Stimulated activated CD8-positive, alpha-beta memory T cell treated with anti-CD3 and anti-CD28 coated beads, Interleukin-12 subunit alpha, Interleukin-12 subunit beta, amount 100 ng/mL, for 24 hours (primary cell): Measurements from ENCODE around the gene CD99L2.
A peak's percentile ranks its signal among the peaks of the same experiment; 100 is the strongest.

Source experiments
- DNase-seq: peaks from one replicate; pipeline ENCODE4 v3.0.0-alpha.2; 2020; ENCODE audit errors: extremely low read depth

The CD99L2 gene

GRCh38 chrX:150763810-150764209 is 134.7 kb downstream of the CD99L2 start:
- no peak for DNase-seq

- no peak for DNase-seq
These were observed 135.1 kb downstream of the CD99L2 start for GRCh38 chrX:150763303-150763797.

DNA sequence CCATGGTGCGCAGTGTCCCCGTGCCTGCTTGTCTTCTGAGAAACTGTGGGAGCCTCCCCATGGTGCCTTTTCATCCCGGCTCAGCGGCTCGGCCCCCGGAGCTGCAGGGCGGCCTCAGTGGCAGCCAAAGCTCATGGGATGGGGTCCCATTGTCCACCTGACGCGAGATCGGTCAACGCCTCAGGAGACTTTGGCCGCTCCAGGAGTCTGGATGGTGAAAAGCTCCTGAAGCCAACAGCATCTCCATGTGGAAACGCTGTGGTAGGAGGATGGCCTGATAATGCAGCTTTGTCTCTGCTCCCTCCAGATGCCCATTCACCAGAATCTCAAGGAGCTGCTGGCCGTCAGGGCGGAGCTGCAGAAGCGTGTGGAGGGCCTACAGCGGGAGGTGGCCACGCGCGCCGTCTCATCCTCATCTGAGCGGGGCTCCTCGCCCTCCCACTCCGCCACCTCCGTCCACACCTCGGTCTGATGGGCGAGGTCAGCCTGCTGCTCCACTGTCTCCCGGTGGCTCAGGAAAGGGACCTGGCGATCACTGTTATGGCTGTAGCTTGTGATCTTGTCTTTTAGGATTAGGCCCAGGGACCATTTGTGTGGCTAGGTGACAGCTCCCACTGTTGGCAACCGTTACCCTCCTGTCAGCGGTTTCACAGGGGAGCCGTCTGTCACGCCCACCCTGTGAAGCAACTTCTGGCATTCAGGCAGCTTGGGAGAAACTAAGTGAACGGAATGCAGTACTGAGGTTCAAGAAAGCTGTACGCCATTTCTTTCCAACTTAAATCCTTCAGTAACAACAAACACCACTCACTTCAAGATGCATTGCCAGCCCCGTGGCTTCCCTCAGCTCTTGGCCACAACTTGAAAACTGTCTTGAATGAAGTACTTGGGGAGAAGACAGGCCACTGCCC is 136.0 kb downstream of the CD99L2 start:
- DNase-seq = no peak

DNA sequence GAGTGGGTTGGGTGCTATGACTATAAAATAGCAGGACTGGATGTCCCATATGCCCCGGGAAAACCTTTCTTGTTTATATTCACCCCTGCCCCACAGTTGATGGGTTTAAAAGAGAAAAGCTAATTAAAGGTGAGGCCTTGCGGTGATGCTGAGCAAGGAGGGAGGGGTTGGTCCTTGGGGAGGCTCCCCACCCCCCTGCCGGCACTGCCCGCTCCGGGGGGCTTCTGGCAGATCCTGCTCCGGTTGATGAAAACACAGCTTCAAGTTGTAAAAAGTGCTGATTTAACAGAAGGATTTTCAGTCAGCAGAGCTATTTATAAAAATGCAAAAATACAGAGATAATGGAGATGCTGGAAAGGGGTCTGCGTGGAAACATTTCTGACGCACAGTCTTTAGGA is 136.7 kb downstream of the CD99L2 start:
- no peak for DNase-seq

GRCh38 chrX:150761176-150761818 is 137.2 kb downstream of the CD99L2 start:
- DNase-seq = no peak

GRCh38 chrX:150759568-150760416 is 138.7 kb downstream of the CD99L2 start:
- DNase-seq = no peak

- no peak for DNase-seq
These were observed 141.1 kb downstream of the CD99L2 start for GRCh38 chrX:150757371-150757770.

GRCh38 chrX:150753968-150754367 is 144.5 kb downstream of the CD99L2 start:
- DNase-seq = no peak

- DNase-seq = no peak
These were observed 145.1 kb downstream of the CD99L2 start for GRCh38 chrX:150753357-150753756.

DNA sequence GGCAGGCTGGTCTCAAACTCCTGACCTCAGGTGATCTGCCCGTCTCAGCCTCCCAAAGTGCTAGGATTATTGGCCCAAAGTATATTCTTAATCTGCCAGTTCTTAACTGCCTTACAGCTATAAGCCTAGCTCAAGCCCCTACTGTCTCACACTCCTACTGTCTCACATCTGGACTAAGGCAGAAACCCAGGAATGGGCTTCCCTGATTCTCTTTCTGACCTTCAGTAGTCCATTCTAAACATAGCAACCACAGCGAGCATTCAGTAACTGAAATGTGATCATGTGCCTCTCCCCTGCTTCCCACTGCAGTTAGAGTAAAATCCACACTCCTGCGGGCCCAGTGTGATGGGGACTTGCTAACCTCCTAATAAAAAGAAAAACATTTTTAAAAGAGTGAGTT is 146.3 kb downstream of the CD99L2 start:
- DNase-seq = no peak

DNA sequence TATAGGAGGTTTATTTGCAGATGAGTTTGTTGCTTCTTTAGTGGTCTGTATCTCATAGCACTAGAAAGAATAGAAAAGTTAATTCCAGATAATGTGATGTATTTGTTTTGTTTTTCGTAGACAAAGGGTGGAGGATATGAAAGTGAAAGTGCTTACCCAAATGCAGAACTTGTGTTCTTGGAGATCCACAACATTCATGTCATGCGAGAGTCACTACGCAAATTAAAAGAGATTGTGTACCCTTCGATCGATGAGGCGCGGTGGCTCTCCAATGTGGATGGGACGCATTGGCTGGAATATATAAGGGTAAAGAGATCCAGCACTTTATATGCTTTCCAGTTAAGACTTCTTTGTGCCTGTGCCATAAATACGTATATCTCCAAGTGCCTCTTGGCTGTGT is 162.0 kb downstream of the CD99L2 start:
- DNase-seq = no peak

DNA sequence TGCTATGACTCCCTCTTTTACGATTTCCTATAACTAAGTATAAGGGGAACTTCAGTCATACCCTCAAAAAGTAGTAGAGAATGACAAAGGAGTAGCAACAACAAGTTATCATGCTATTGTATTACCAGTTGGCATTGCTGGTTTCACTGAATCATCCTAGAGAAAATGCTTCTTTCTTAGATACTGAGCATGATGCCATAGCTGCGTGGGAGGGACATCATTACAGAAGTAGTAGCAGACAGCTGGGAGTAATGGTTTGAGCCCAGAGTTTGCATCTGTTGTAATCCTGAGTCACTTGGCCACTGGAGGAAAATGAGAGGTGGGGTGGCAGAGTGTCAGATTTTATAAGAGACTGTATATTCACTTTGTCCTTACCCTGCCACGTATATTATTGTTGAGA is 166.7 kb downstream of the CD99L2 start:
- peak; percentile 24 for DNase-seq

DNA sequence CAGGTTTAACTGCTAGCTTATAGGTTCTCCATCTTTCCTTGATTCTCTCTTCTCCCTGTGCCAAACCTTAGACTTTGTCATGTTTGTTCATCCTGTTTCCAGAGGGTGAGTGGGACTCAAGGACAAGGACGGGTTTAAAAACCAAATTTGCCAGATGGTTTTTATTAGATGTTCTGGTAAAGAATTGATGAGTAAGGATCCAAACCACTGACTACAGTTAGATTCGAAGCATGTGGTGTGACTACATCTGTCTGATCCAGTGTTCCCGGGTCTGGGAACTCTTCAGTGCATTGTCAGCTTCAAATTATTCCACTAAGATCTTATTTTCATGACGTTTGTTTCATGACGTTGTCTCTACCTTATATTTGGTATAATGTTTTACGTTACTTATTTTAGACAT is 167.7 kb downstream of the CD99L2 start:
- no peak for DNase-seq

DNA sequence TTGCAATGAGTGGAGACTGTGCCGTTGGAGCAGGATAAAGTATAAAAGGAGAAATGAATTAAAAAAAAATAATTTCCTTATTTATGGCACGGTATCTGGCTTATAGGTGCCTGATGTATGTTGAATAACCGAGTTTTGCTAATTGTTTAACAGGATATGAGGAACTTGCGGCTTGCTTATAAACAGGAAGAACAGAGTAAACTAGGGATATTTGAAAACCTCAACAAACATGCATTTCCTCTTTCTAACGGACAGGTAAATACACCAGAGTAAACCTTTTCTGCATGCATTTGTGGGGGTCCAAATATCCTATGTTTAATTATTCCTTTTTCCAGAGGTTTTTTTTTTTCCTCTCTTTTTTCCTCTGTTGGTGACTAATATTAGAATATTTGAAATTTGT is 168.5 kb downstream of the CD99L2 start:
- DNase-seq = no peak

DNA sequence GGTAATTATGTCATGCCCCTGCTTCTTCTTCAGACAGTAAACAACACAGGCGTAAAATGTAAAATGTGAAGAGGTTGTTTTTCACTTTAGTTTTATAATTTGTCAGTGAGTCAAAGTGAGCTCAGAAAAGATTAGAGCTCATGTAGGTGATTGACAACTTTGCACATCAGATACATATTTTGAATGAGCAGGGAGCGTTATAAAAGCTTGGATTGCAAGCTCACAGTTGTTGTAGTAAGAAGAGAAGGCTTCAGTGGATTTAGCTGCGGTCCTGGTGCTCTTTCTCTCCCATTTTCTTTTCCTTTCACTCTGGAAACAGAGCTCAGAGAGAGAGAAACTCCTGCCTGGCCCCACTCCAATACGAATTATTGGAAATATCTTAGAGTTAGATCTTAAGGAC is 178.8 kb downstream of the CD99L2 start:
- no peak for DNase-seq
